Lung (tissue), 12 donors: ENCODE results near the gene UNC45A. TPM values are rescaled to one million over a fixed set of nuclear protein-coding genes. Genes with fewer than 3 reads are reported as not detected.

Experiments
- ATAC-seq: fragments of 200-7000 bp; cut with Tn5 transposase; one replicate; pipeline ENCODE4 v1.9.1; 2020; ENCODE audit warnings: moderate number of reproducible peaks; ENCODE audit not compliant: insufficient read depth, low FRiP score
- DNase-seq, 3 donors: peaks; one replicate each; pipeline ENCODE4 v3.0.0-alpha.2; 2013 to 2017
- H3K27ac ChIP-seq, 2 donors: one replicate each; pipeline ENCODE4 v1.5.1; 2013; ENCODE audit warnings: mild to moderate bottlenecking in 2 of 2, moderate library complexity in 2 of 2, control low read depth in 1 of 2, inconsistent platforms in 1 of 2, low read depth in 1 of 2, low read length in 1 of 2
- H3K27me3 ChIP-seq, 3 donors: one replicate each; pipeline ENCODE4 v1.5.1; 2013; ENCODE audit warnings: low read length in 2 of 3; ENCODE audit not compliant: control insufficient read depth in 3 of 3, insufficient read depth in 3 of 3
- H3K36me3 ChIP-seq, 4 donors: one replicate each; pipeline ENCODE4 v1.5.1; 2013; ENCODE audit warnings: low read length in 4 of 4, mild to moderate bottlenecking in 1 of 4, moderate library complexity in 1 of 4; ENCODE audit not compliant: control insufficient read depth in 4 of 4, insufficient read depth in 4 of 4
- H3K4me1 ChIP-seq, 5 donors: one replicate each; pipeline ENCODE4 v1.5.1; 2013; ENCODE audit warnings: low read length in 5 of 5, mild to moderate bottlenecking in 2 of 5, moderate library complexity in 1 of 5; ENCODE audit not compliant: control insufficient read depth in 5 of 5, insufficient read depth in 5 of 5
- H3K4me3 ChIP-seq: one replicate; pipeline ENCODE4 v1.5.1; 2013; ENCODE audit warnings: mild to moderate bottlenecking, control low read depth, moderate library complexity
- H3K9ac ChIP-seq, 2 donors: one replicate each; pipeline ENCODE4 v1.5.1; 2013; ENCODE audit warnings: low read length in 2 of 2, control low read depth in 1 of 2; ENCODE audit not compliant: insufficient read depth in 1 of 2
- H3K9me3 ChIP-seq, 4 donors: one replicate each; pipeline ENCODE4 v1.5.1; 2013; ENCODE audit warnings: low read length in 3 of 4, mild to moderate bottlenecking in 1 of 4, moderate library complexity in 1 of 4; ENCODE audit not compliant: control insufficient read depth in 4 of 4, insufficient read depth in 3 of 4
- CTCF ChIP-seq: IDR thresholded peaks from 2 replicates; pipeline ENCODE4 v1.5.1; 2012; ENCODE audit warnings: mild to moderate bottlenecking; ENCODE audit errors: control extremely low read depth, extremely low read depth
- WGBS, 2 donors: extraction: QIAGEN DNeasy Blood & Tissue Kit; methylation state at CpG; one replicate each; pipeline ENCODE4 v1.1.7; 2013; 5-methylcytosine and 5-hydroxymethylcytosine counted together
- polyA plus RNA-seq, 2 donors: library from polyadenylated mRNA; stranded (reverse); fragments of 200-250 nt; gene quantifications; one replicate each; pipeline ENCODE4 v1.2.1, GENCODE V29; 2013
- total RNA-seq, 2 donors: library from RNA; depleted of rRNA in 1 of 2; stranded (reverse); fragments of >200 nt in 1 of 2; gene quantifications; one replicate each; pipeline ENCODE4 v1.2.1, GENCODE V29; 2014 to 2021
- donor health status: control.
- donor health status: control.
- donor health status: Bipolar disorder and iron deficiency.
- donor health status: healthy.
- donor health status: DM: yes; HTN: yes; CAD: no.

UNC45A gene
- total and polyA plus RNA-seq, 4 donors, result 34.4 to 59.6 (median 53.3) TPM

- Histone ChIP-seq H3K9me3 (no peaks in the 10 kb centered on the region), H3K4me3 (no peak overlapping the region), H3K9ac (no peak overlapping the region), H3K36me3 (peaks cover 2 to 42% (median 14%) of the 10 kb centered on the region in 4 donors), H3K27ac (no peak overlapping the region), H3K27me3 (no peaks in the 10 kb centered on the region), H3K4me1 (peaks cover 0 to 34% (median 11%) of the 10 kb centered on the region in 5 donors)
- ATAC-seq (no peak), DNase-seq (no peak)
- no peak for TF ChIP-seq CTCF
- WGBS, 2 donors, result 89 to 94% methylated on average over 13 of the region's 13 CpGs
Measured at GRCh38 chr15:90887037-90887481, 48.0 kb upstream of the UNC45A start.

GRCh38 chr15:90889313-90889730 lies 45.8 kb upstream of the UNC45A start:
- Histone ChIP-seq H3K4me1 (peaks cover 0 to 19% (median 8%) of the 10 kb centered on the region in 5 donors), H3K4me3 (no peak overlapping the region), H3K36me3 (peaks cover 0 to 57% (median 21%) of the 10 kb centered on the region in 4 donors), H3K9me3 (no peaks in the 10 kb centered on the region), H3K27ac (no peak overlapping the region), H3K9ac (no peak overlapping the region), H3K27me3 (no peaks in the 10 kb centered on the region)
- 85 to 86% methylated on average over 18 of the region's 18 CpGs for WGBS, 2 donors
- ATAC-seq (no peak), DNase-seq (no peak)
- no peak for TF ChIP-seq CTCF

- no peaks in the 10 kb centered on the region for H3K27me3 ChIP-seq
- no peak for TF ChIP-seq CTCF
- peaks cover 0 to 57% (median 21%) of the 10 kb centered on the region in 4 donors for H3K36me3 ChIP-seq
- no peak overlapping the region for H3K27ac ChIP-seq
- peaks cover 0 to 15% (median 6%) of the 10 kb centered on the region in 5 donors for H3K4me1 ChIP-seq
- no peak overlapping the region for H3K9ac ChIP-seq
- H3K4me3 ChIP-seq, result no peak overlapping the region
- 89 to 95% methylated on average over 20 to 31 of the region's 31 CpGs for WGBS, 2 donors
- H3K9me3 ChIP-seq, result no peaks in the 10 kb centered on the region
- ATAC-seq (no peak), DNase-seq (no peak)
Measured at GRCh38 chr15:90889736-90890456, 45.2 kb upstream of the UNC45A start.
